ENCODE measurements around the gene CALCOCO2. TPM values are rescaled to one million over a fixed set of nuclear protein-coding genes. Genes with fewer than 3 reads are reported as not detected.

Gene CALCOCO2
- total RNA-seq, 4 donors from 2014 or later: 40.9 to 318 (median 118) TPM

GRCh38 chr17:48854774-48855476 is 24.1 kb downstream of the CALCOCO2 start:
- Histone ChIP-seq H3K4me3 (no peak overlapping the region), H3K36me3 (no peaks in the 10 kb centered on the region), H3K27ac (no peak overlapping the region), H3K4me1 (no peaks in the 10 kb centered on the region), H3K9me3 (no peaks in the 10 kb centered on the region), H3K27me3 (no peaks in the 10 kb centered on the region)
- TF ChIP-seq POLR2A (IDR thresholded peaks at IDR 0.05): no peak
- TF ChIP-seq, protein P1, sequence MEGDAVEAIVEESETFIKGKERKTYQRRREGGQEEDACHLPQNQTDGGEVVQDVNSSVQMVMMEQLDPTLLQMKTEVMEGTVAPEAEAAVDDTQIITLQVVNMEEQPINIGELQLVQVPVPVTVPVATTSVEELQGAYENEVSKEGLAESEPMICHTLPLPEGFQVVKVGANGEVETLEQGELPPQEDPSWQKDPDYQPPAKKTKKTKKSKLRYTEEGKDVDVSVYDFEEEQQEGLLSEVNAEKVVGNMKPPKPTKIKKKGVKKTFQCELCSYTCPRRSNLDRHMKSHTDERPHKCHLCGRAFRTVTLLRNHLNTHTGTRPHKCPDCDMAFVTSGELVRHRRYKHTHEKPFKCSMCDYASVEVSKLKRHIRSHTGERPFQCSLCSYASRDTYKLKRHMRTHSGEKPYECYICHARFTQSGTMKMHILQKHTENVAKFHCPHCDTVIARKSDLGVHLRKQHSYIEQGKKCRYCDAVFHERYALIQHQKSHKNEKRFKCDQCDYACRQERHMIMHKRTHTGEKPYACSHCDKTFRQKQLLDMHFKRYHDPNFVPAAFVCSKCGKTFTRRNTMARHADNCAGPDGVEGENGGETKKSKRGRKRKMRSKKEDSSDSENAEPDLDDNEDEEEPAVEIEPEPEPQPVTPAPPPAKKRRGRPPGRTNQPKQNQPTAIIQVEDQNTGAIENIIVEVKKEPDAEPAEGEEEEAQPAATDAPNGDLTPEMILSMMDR (IDR thresholded peaks at IDR 0.05): no peak
- no peak for DNase-seq
- intact Hi-C loops (cut with DNase I; ENCODE audit: low total_unique reads): no loop called here

DNA sequence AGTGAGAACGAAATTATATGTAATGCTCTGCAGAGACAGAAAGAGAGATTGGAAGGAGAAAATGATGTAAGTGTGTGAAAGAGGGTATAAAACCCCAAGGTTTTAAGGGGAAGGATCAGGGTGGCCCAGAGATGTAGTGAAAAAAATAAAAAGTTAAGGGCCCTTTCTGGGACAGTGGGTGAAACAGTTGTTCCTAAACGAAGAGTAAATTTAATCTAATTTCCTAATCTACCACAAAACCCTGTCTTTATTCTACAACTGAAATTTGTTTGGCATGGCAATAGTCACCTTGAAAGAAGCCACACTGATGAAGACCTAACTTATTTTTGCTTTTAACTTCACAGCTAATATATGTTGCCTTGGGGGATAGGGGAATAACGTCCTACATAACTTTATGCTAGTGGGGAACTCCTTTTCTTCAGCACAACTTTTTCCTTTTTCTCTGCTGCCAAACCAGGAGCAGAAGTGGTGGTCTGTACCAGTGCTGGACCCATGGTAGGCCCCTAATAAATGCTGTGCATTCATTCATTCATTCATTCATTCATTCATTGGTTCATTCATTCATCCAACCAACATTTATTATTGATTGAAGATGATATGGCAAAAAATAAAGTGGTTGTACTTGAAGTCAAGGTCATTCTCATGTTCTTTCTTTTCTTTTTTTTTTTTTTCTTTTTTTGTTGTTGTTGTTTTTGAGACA is 25.4 kb downstream of the CALCOCO2 start:
- Histone ChIP-seq H3K4me3 (no peak overlapping the region), H3K36me3 (no peaks in the 10 kb centered on the region), H3K27ac (no peak overlapping the region), H3K4me1 (no peaks in the 10 kb centered on the region), H3K27me3 (no peaks in the 10 kb centered on the region), H3K9me3 (no peaks in the 10 kb centered on the region)
- no peak for TF ChIP-seq POLR2A (IDR thresholded peaks at IDR 0.05)
- TF ChIP-seq, protein P1 (IDR thresholded peaks at IDR 0.05): no peak
- intact Hi-C loops (cut with DNase I; ENCODE audit: low total_unique reads): no loop called here
- DNase-seq: no peak

- no peak overlapping the region for H3K27ac ChIP-seq
- DNase-seq: no peak
- no peak overlapping the region for H3K4me3 ChIP-seq
- intact Hi-C loops (cut with DNase I; ENCODE audit: low total_unique reads): no loop called here
- H3K9me3 ChIP-seq: no peaks in the 10 kb centered on the region
- no peaks in the 10 kb centered on the region for H3K36me3 ChIP-seq
- H3K27me3 ChIP-seq: no peaks in the 10 kb centered on the region
- TF ChIP-seq POLR2A (IDR thresholded peaks at IDR 0.05): no peak
- TF ChIP-seq, protein P1 (IDR thresholded peaks at IDR 0.05): no peak
- no peaks in the 10 kb centered on the region for H3K4me1 ChIP-seq
Observed at GRCh38 chr17:48860034-48860433, 29.2 kb downstream of the CALCOCO2 start.

GRCh38 chr17:48860456-48860855 is 29.6 kb downstream of the CALCOCO2 start:
- Histone ChIP-seq H3K9me3 (no peaks in the 10 kb centered on the region), H3K27ac (no peak overlapping the region), H3K4me1 (no peaks in the 10 kb centered on the region), H3K27me3 (no peaks in the 10 kb centered on the region), H3K4me3 (no peak overlapping the region), H3K36me3 (no peaks in the 10 kb centered on the region)
- intact Hi-C loops (cut with DNase I; ENCODE audit: low total_unique reads): no loop called here
- no peak for DNase-seq
- TF ChIP-seq, protein P1 (IDR thresholded peaks at IDR 0.05): no peak
- no peak for TF ChIP-seq POLR2A (IDR thresholded peaks at IDR 0.05)

GRCh38 chr17:48868916-48869500 is 38.2 kb downstream of the CALCOCO2 start:
- intact Hi-C loops (cut with DNase I; ENCODE audit: low total_unique reads): no loop called here
- Histone ChIP-seq H3K27me3 (no peaks in the 10 kb centered on the region), H3K36me3 (no peaks in the 10 kb centered on the region), H3K27ac (no peak overlapping the region), H3K4me1 (peaks cover 0 to 5% of the 10 kb centered on the region in 2 donors), H3K4me3 (no peak overlapping the region), H3K9me3 (no peaks in the 10 kb centered on the region)
- no peak for DNase-seq
- no peak for TF ChIP-seq POLR2A (IDR thresholded peaks at IDR 0.05)
- TF ChIP-seq, protein P1 (IDR thresholded peaks at IDR 0.05): no peak
